ENCODE results near the gene MYT1. TPM values are rescaled to one million over a fixed set of nuclear protein-coding genes. Genes with fewer than 3 reads are reported as not detected.

Gene MYT1
- total and polyA plus RNA-seq, 2 of the 8 experiments (the other 6 are each of a cell fraction or from before 2014, with no cell fraction given): 0.63 to 2.0 TPM

GRCh38 chr20:64143018-64143801 lies 21.0 kb upstream of the MYT1 start:
- Histone ChIP-seq H3K23me2 (ENCODE audit: low read depth, low read length) (no peaks in the 10 kb centered on the region), H3K9me3 (ENCODE audit: insufficient read depth in 2 of 2, low read depth in 1 of 2, low read length in 1 of 2) (peaks cover 17 to 19% of the 10 kb centered on the region in 2 experiments), H3K56ac (replicated peaks; ENCODE audit: insufficient read length, low read depth, low read length) (no peak overlapping the region), H2BK20ac (ENCODE audit: low read length) (no peak overlapping the region), H3K18ac (ENCODE audit: extremely low read depth, low read length) (no peak overlapping the region), H3K79me2 (ENCODE audit: control insufficient read depth in 1 of 2, insufficient read depth in 2 of 2, low read length in 2 of 2) (no peaks in the 10 kb centered on the region), H2AFZ (ENCODE audit: low read length) (no peak overlapping the region), H3K23ac (ENCODE audit: insufficient read length) (no peak overlapping the region), H4K20me1 (replicated peaks in 1 of 2; ENCODE audit: control insufficient read depth in 1 of 2, insufficient read depth in 2 of 2, low read length in 2 of 2) (no peaks in the 10 kb centered on the region), H2AK5ac (ENCODE audit: low read depth, low read length) (no peak overlapping the region), H3K14ac (ENCODE audit: insufficient read length) (no peak overlapping the region), H2BK5ac (ENCODE audit: low read depth, low read length) (no peak overlapping the region), H3K4ac (replicated peaks; ENCODE audit: insufficient read length, low read depth, low read length) (no peak overlapping the region), H3K79me1 (ENCODE audit: low read depth, low read length) (no peaks in the 10 kb centered on the region), H2BK120ac (replicated peaks; ENCODE audit: low read depth, low read length) (no peak overlapping the region), H2BK12ac (ENCODE audit: low read depth, low read length) (no peak overlapping the region), H3K4me1 (replicated peaks in 1 of 4; ENCODE audit: control insufficient read depth in 3 of 4, insufficient read depth in 4 of 4, low read length in 3 of 4) (peaks cover 0 to 14% (median 5%) of the 10 kb centered on the region in 4 experiments; a peak in 5 of 7 replicates), H4K91ac (replicated peaks; ENCODE audit: insufficient read length, low read length) (no peak overlapping the region), H4K5ac (ENCODE audit: insufficient read length, low read depth, low read length) (no peak overlapping the region), H3K27ac (ENCODE audit: low read depth, low read length) (no peak overlapping the region), H4K8ac (ENCODE audit: extremely low read depth, insufficient read depth, low read length) (no peak overlapping the region), H2BK15ac (ENCODE audit: low read length) (no peak overlapping the region), H3K4me3 (ENCODE audit: extremely low read depth in 1 of 4, insufficient read depth in 2 of 4, low read depth in 3 of 4, low read length in 4 of 4) (no peak overlapping the region), H3K9ac (replicated peaks in 1 of 4; ENCODE audit: extremely low read depth in 1 of 4, low read depth in 3 of 4, low read length in 3 of 4) (no peak overlapping the region), H3K4me2 (ENCODE audit: insufficient read depth in 1 of 2, low read depth in 2 of 2, low read length in 2 of 2) (no peak overlapping the region), H3K36me3 (ENCODE audit: control insufficient read depth in 2 of 4, insufficient read depth in 4 of 4, low read length in 3 of 4) (no peaks in the 10 kb centered on the region), H3K27me3 (replicated peaks in 1 of 4; ENCODE audit: control insufficient read depth in 3 of 4, extremely low read depth in 1 of 4, insufficient read depth in 3 of 4, low read length in 3 of 4) (no peaks in the 10 kb centered on the region)
- FAIRE-seq: no peak
- POLR2A ChIA-PET (ENCODE audit: partially characterized antibody): no interaction called here
- DNase-seq (ENCODE audit: low read depth in 1 of 2, low spot score in 2 of 2): peak in 1 of 2 experiments; percentile 39
- CTCF ChIA-PET (ENCODE audit: partially characterized antibody): interaction anchor here (0.9 to 4.6 kb wide), 3 partner anchors 23 to 66 kb away, joined by 3 to 14 read pairs (median 4); no protein-coding TSS in a partner anchor
- 85% methylated on average over 14 of the region's 14 CpGs; no CpG with 5 or more reads in 1 of the 2 experiments for WGBS, 2 experiments (ENCODE audit: extremely low coverage in 1 of 2, insufficient coverage in 1 of 2, insufficient read length in 1 of 2, insufficient replicate concordance in 2 of 2, low coverage in 1 of 2, low lambda C conversion rate in 2 of 2, missing lambda C conversion rate in 1 of 2)
- TF ChIP-seq RAD21 (IDR thresholded peaks at IDR 0.05 in 1 of 2, conservative IDR thresholded peaks at IDR 0.05 in 1 of 2; ENCODE audit: low read depth in 2 of 2, low read length in 2 of 2) (no peak), RXRA (IDR thresholded peaks at IDR 0.05; ENCODE audit: insufficient read depth, low read depth, low read length) (no peak), EGR1 (IDR thresholded peaks at IDR 0.05; ENCODE audit: borderline replicate concordance, low read depth, low read length) (no peak)

Data from H1 (cell line).